MM.1S (cell line): Measurements from ENCODE around the gene TEKT4.
"Not testable (repeated sequence)": the region's sequence is repeated elsewhere in the genome, so short reads cannot be mapped to it uniquely, and the experiment has no call there.

Experiments
- DNase-seq: peaks from one replicate; pipeline ENCODE4 v3.0.0-alpha.2; 2015
- H2AFZ ChIP-seq: fragments of 300-600 bp; sonication (generic); 2 replicates; pipeline ENCODE4 v1.6.0; 2016; ENCODE audit warnings: antibody characterized with exemption, low read length
- H3F3A ChIP-seq: fragments of 300-600 bp; sonication (generic); 2 replicates; pipeline ENCODE4 v1.6.1; 2016; ENCODE audit warnings: mild to moderate bottlenecking, antibody characterized with exemption, low read length, moderate library complexity, mixed read lengths; ENCODE audit not compliant: insufficient read depth
- H3K27ac ChIP-seq: fragments of 300-600 bp; sonication (generic); 2 replicates; pipeline ENCODE4 v1.5.1; 2016; ENCODE audit warnings: mild to moderate bottlenecking, low read length
- H3K27me3 ChIP-seq: fragments of 300-600 bp; sonication (generic); replicated peaks from 2 replicates; pipeline ENCODE4 v1.6.0; 2016; ENCODE audit warnings: low read length; ENCODE audit not compliant: insufficient read depth
- H3K36me3 ChIP-seq: fragments of 300-600 bp; sonication (generic); replicated peaks from 2 replicates; pipeline ENCODE4 v1.6.1; 2016; ENCODE audit warnings: mild to moderate bottlenecking, low read length, mixed read lengths; ENCODE audit not compliant: insufficient read depth
- H3K4me1 ChIP-seq: fragments of 300-600 bp; sonication (generic); 2 replicates; pipeline ENCODE4 v1.6.1; 2016; ENCODE audit warnings: low read length, mixed read lengths
- H3K4me2 ChIP-seq: fragments of 300-600 bp; sonication (generic); 2 replicates; pipeline ENCODE4 v1.6.0; 2016; ENCODE audit warnings: low read depth, low read length
- H3K4me3 ChIP-seq: fragments of 300-600 bp; sonication (generic); 2 replicates; pipeline ENCODE4 v1.5.1; 2016; ENCODE audit warnings: low read length, mixed read lengths
- H3K79me2 ChIP-seq: fragments of 300-600 bp; sonication (generic); 2 replicates; pipeline ENCODE4 v1.6.1; 2016; ENCODE audit warnings: mixed run types, low read length, mixed read lengths
- H3K9ac ChIP-seq: fragments of 300-600 bp; sonication (generic); 2 replicates; pipeline ENCODE4 v1.6.1; 2016; ENCODE audit warnings: low read length, mixed read lengths
- H3K9me2 ChIP-seq: fragments of 300-600 bp; sonication (generic); replicated peaks from 2 replicates; pipeline ENCODE4 v1.6.1; 2016; ENCODE audit warnings: mild to moderate bottlenecking, low read length, mixed read lengths; ENCODE audit not compliant: insufficient read depth
- H3K9me3 ChIP-seq: fragments of 300-600 bp; sonication (generic); replicated peaks from 2 replicates; pipeline ENCODE4 v1.6.1; 2016; ENCODE audit warnings: mild to moderate bottlenecking, low read length, mixed read lengths; ENCODE audit not compliant: insufficient read depth
- H4K20me1 ChIP-seq: fragments of 300-600 bp; sonication (generic); 2 replicates; pipeline ENCODE4 v1.6.1; 2016; ENCODE audit warnings: mild to moderate bottlenecking, low read length, moderate library complexity, mixed read lengths; ENCODE audit not compliant: insufficient read depth
- CTCF ChIP-seq: fragments of 300-600 bp; sonication (generic); IDR thresholded peaks from 2 replicates; pipeline ENCODE4 v1.5.1; 2016; ENCODE audit warnings: antibody characterized with exemption, low read length, mixed read lengths
- EZH2 ChIP-seq: fragments of 300-600 bp; sonication (generic); optimal IDR thresholded peaks from 2 replicates; pipeline ENCODE3; 2017; ENCODE audit warnings: low read depth, mild to moderate bottlenecking, antibody characterized with exemption, low read length, mixed read lengths
- EZH2phosphoT487 ChIP-seq: fragments of 300-600 bp; sonication (generic); IDR thresholded peaks from 2 replicates; pipeline ENCODE4 v1.6.1; 2018; ENCODE audit warnings: antibody characterized with exemption, low read length

Gene TEKT4

GRCh38 chr2:94877129-94877528 is 5.9 kb downstream of the TEKT4 start:
- TF ChIP-seq EZH2 (no peak), EZH2phosphoT487 (no peak), CTCF (no peak)
- no peak overlapping the region for H2AFZ ChIP-seq
- no peaks in the 10 kb centered on the region for H3K36me3 ChIP-seq
- H3F3A ChIP-seq: no peaks in the 10 kb centered on the region
- H3K4me3 ChIP-seq: no peak overlapping the region
- H3K4me1 ChIP-seq: no peaks in the 10 kb centered on the region
- H4K20me1 ChIP-seq: no peaks in the 10 kb centered on the region
- no peaks in the 10 kb centered on the region for H3K9me2 ChIP-seq
- no peak for DNase-seq
- no peaks in the 10 kb centered on the region for H3K9me3 ChIP-seq
- no peak overlapping the region for H3K27ac ChIP-seq
- no peak overlapping the region for H3K9ac ChIP-seq
- H3K4me2 ChIP-seq: no peak overlapping the region
- H3K79me2 ChIP-seq: no peaks in the 10 kb centered on the region
- no peaks in the 10 kb centered on the region for H3K27me3 ChIP-seq

- H2AFZ ChIP-seq, H3F3A ChIP-seq, H3K36me3 ChIP-seq, H3K4me2 ChIP-seq, H3K4me3 ChIP-seq, H3K9me3 ChIP-seq, H3K27ac ChIP-seq, H3K4me1 ChIP-seq, H3K9me2 ChIP-seq, H3K9ac ChIP-seq, DNase-seq, H3K79me2 ChIP-seq, H4K20me1 ChIP-seq, H3K27me3 ChIP-seq: not testable (repeated sequence)
These were observed 7.3 kb downstream of the TEKT4 start for GRCh38 chr2:94878575-94878974.

- H3K9me3 ChIP-seq: no peaks in the 10 kb centered on the region
- no peaks in the 10 kb centered on the region for H3K27me3 ChIP-seq
- no peak overlapping the region for H3K9ac ChIP-seq
- H3F3A ChIP-seq: no peaks in the 10 kb centered on the region
- H3K27ac ChIP-seq: no peak overlapping the region
- H3K4me1 ChIP-seq: no peaks in the 10 kb centered on the region
- H4K20me1 ChIP-seq: no peaks in the 10 kb centered on the region
- no peak overlapping the region for H2AFZ ChIP-seq
- H3K9me2 ChIP-seq: no peaks in the 10 kb centered on the region
- no peak overlapping the region for H3K4me2 ChIP-seq
- no peak for DNase-seq
- H3K36me3 ChIP-seq: no peaks in the 10 kb centered on the region
- H3K79me2 ChIP-seq: no peaks in the 10 kb centered on the region
- H3K4me3 ChIP-seq: no peak overlapping the region
- TF ChIP-seq CTCF: no peak
- no peak for TF ChIP-seq EZH2phosphoT487
- TF ChIP-seq EZH2: no peak
These were observed 8.2 kb downstream of the TEKT4 start for GRCh38 chr2:94879314-94879981.

- no peak overlapping the region for H3K4me2 ChIP-seq
- H2AFZ ChIP-seq: no peak overlapping the region
- no peaks in the 10 kb centered on the region for H3K27me3 ChIP-seq
- H3K4me1 ChIP-seq: no peaks in the 10 kb centered on the region
- no peak overlapping the region for H3K27ac ChIP-seq
- H3K9me2 ChIP-seq: no peaks in the 10 kb centered on the region
- H4K20me1 ChIP-seq: no peaks in the 10 kb centered on the region
- no peaks in the 10 kb centered on the region for H3K9me3 ChIP-seq
- no peak overlapping the region for H3K4me3 ChIP-seq
- DNase-seq: no peak
- no peak for TF ChIP-seq EZH2phosphoT487
- no peak for TF ChIP-seq CTCF
- TF ChIP-seq EZH2: no peak
- no peaks in the 10 kb centered on the region for H3K79me2 ChIP-seq
- H3K36me3 ChIP-seq: no peaks in the 10 kb centered on the region
- no peak overlapping the region for H3K9ac ChIP-seq
- H3F3A ChIP-seq: no peaks in the 10 kb centered on the region
These were observed 8.8 kb downstream of the TEKT4 start for GRCh38 chr2:94879982-94880377.
